Measurements from ENCODE around the gene RAMACL.

The RAMACL gene

DNA sequence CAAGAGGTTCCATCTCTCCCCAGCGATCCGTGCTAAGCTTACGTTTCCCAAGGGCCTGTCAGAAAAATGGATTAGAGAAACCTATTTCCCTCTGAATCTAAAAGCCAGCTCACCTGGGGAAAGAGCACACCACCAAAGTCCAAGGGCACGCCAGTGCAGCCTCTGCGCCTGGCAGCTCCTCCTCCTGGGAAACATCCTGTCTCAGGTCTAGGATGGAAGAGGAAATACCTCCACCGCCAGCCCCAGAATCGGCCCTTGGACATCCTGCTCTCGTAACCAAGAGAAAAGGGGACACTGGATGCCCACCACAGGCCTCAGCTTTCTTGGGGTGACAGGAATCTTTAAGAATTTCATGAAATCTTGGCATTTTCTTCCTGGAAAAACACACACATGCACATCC lies 18.7 kb downstream of the RAMACL start:
- TF ChIP-seq CTCF (conservative IDR thresholded peaks at IDR 0.05; ENCODE audit: control insufficient read depth, insufficient read depth, low read depth, low read length), result no peak
- no peak overlapping the region for H3K4me3 ChIP-seq (ENCODE audit: control insufficient read depth, low read depth, low read length)

GRCh38 chr6:166567107-166567506 lies 19.4 kb downstream of the RAMACL start:
- peak; percentile 100 for DNase-seq (ENCODE audit: low read depth)
- no peak for TF ChIP-seq CTCF (conservative IDR thresholded peaks at IDR 0.05; ENCODE audit: control insufficient read depth, insufficient read depth, low read depth, low read length)
- H3K4me3 ChIP-seq (ENCODE audit: control insufficient read depth, low read depth, low read length), result no peak overlapping the region

More for the DNA sequence above, 18.7 kb downstream of the RAMACL start:
- no peak for DNase-seq (ENCODE audit: low read depth)

- no peak for DNase-seq (ENCODE audit: low read depth)
- no peak for TF ChIP-seq CTCF (conservative IDR thresholded peaks at IDR 0.05; ENCODE audit: control insufficient read depth, insufficient read depth, low read depth, low read length)
- H3K4me3 ChIP-seq (ENCODE audit: control insufficient read depth, low read depth, low read length), result no peak overlapping the region
Observed at GRCh38 chr6:166566026-166567011, 20.2 kb downstream of the RAMACL start.

DNA sequence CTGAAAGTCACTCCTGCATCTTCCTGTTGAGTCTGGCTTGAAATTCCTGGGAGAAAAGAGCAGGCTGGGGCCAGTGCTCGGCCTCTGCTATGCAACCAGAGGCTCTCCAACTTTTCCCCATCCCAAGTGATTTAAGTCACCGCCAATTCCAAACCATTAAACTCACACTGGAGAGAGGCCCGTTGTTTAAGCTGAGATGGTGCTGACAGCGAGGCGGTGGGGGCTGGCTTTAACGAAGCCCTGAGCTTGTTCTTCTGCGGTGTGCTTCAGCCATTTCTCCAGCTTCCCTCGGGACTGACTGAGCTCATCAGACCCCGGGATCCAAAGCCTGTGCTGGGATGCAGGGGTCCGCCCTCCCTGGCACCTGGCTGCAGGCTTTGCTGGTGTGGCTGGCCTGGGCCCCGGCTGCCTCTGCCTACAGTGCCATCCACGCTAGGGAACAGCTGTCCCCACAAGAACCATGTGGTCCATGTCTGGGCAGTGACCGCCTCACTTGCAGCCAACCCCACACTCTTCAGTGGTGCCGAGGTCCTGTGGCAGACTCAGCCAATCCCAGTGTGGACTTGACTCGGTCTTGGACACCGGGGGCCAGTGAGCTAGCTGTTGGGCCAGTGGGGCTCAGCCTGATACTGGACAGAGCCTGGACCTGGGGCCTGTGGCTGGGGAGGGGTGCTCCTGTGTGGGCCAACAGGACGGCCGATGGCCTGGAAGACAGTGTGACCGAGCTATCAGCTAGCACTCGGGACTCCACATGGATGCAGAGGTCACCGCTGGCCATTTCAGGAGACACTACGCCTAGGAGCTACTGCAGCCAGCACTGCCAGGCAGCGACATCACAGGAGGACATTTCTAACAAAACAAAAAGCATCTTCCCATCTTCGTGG lies 21.2 kb downstream of the RAMACL start:
- no peak for TF ChIP-seq CTCF (conservative IDR thresholded peaks at IDR 0.05; ENCODE audit: control insufficient read depth, insufficient read depth, low read depth, low read length)

DNA sequence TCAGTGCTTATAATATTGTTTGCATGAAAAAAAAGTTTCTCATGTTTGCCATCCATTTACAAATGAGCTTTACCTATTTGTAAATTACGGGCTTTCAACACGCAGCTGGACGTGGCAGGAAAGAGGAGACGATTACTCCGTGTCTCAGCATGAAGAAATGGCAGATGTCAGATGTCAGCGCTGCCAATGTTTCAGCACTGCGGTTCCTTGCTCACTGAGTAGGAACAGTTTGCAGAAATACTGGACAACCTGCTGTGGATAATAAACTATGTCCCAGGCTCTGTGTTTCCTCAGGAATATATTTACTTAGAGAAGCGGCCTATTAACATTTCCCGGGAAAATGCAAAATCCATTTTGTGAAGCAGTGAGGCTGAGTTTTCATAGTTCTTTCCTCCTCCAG lies 22.7 kb downstream of the RAMACL start:
- no peak for TF ChIP-seq CTCF (conservative IDR thresholded peaks at IDR 0.05; ENCODE audit: control insufficient read depth, insufficient read depth, low read depth, low read length)
- H3K4me3 ChIP-seq (ENCODE audit: control insufficient read depth, low read depth, low read length), result no peak overlapping the region
- DNase-seq (ENCODE audit: low read depth), result no peak

More for the DNA sequence above, 21.2 kb downstream of the RAMACL start:
- peak; percentile 82 for DNase-seq (ENCODE audit: low read depth)
- no peak overlapping the region for H3K4me3 ChIP-seq (ENCODE audit: control insufficient read depth, low read depth, low read length)

DNA sequence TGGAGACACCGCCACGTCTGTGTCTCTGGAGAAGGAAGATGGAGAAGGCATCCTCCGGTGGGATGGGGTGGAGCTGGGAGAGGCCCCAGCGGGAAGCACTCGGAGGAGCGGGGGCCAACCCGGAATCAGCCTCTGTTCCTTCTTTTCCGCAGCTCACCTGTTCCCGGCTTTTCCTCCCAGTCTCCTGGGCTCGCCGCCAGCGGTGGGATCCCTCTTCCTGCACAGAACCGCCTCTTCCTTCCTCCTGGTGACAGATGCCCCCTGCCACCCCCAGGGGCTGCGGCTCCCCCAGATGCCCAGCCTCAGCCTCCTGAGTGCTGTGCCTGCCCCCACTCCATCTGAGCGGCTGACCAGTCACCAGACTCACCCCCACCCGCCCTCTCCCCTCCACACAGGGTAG lies 23.3 kb downstream of the RAMACL start:
- TF ChIP-seq CTCF (conservative IDR thresholded peaks at IDR 0.05; ENCODE audit: control insufficient read depth, insufficient read depth, low read depth, low read length), result no peak
- H3K4me3 ChIP-seq (ENCODE audit: control insufficient read depth, low read depth, low read length), result no peak overlapping the region

More for the DNA sequence above, 23.3 kb downstream of the RAMACL start:
- no peak for DNase-seq (ENCODE audit: low read depth)
